Lung (tissue), 12 donors: ENCODE measurements around the gene MEF2D. TPM values are rescaled to one million over a fixed set of nuclear protein-coding genes. Genes with fewer than 3 reads are reported as not detected.
A peak's percentile ranks its signal among the peaks of the same experiment; 100 is the strongest.

Experiments used
- ATAC-seq: fragments of 200-7000 bp; cut with Tn5 transposase; one replicate; pipeline ENCODE4 v1.9.1; 2020; ENCODE audit warnings: moderate number of reproducible peaks; ENCODE audit not compliant: insufficient read depth, low FRiP score
- DNase-seq, 3 donors: peaks; one replicate each; pipeline ENCODE4 v3.0.0-alpha.2; 2013 to 2017
- H3K27ac ChIP-seq, 2 donors: one replicate each; pipeline ENCODE4 v1.5.1; 2013; ENCODE audit warnings: mild to moderate bottlenecking in 2 of 2, moderate library complexity in 2 of 2, control low read depth in 1 of 2, inconsistent platforms in 1 of 2, low read depth in 1 of 2, low read length in 1 of 2
- H3K27me3 ChIP-seq, 3 donors: one replicate each; pipeline ENCODE4 v1.5.1; 2013; ENCODE audit warnings: low read length in 2 of 3; ENCODE audit not compliant: control insufficient read depth in 3 of 3, insufficient read depth in 3 of 3
- H3K36me3 ChIP-seq, 4 donors: one replicate each; pipeline ENCODE4 v1.5.1; 2013; ENCODE audit warnings: low read length in 4 of 4, mild to moderate bottlenecking in 1 of 4, moderate library complexity in 1 of 4; ENCODE audit not compliant: control insufficient read depth in 4 of 4, insufficient read depth in 4 of 4
- H3K4me1 ChIP-seq, 5 donors: one replicate each; pipeline ENCODE4 v1.5.1; 2013; ENCODE audit warnings: low read length in 5 of 5, mild to moderate bottlenecking in 2 of 5, moderate library complexity in 1 of 5; ENCODE audit not compliant: control insufficient read depth in 5 of 5, insufficient read depth in 5 of 5
- H3K4me3 ChIP-seq: one replicate; pipeline ENCODE4 v1.5.1; 2013; ENCODE audit warnings: mild to moderate bottlenecking, control low read depth, moderate library complexity
- H3K9ac ChIP-seq, 2 donors: one replicate each; pipeline ENCODE4 v1.5.1; 2013; ENCODE audit warnings: low read length in 2 of 2, control low read depth in 1 of 2; ENCODE audit not compliant: insufficient read depth in 1 of 2
- H3K9me3 ChIP-seq, 4 donors: one replicate each; pipeline ENCODE4 v1.5.1; 2013; ENCODE audit warnings: low read length in 3 of 4, mild to moderate bottlenecking in 1 of 4, moderate library complexity in 1 of 4; ENCODE audit not compliant: control insufficient read depth in 4 of 4, insufficient read depth in 3 of 4
- CTCF ChIP-seq: IDR thresholded peaks from 2 replicates; pipeline ENCODE4 v1.5.1; 2012; ENCODE audit warnings: mild to moderate bottlenecking; ENCODE audit errors: control extremely low read depth, extremely low read depth
- WGBS, 2 donors: extraction: QIAGEN DNeasy Blood & Tissue Kit; methylation state at CpG; one replicate each; pipeline ENCODE4 v1.1.7; 2013; 5-methylcytosine and 5-hydroxymethylcytosine counted together
- polyA plus RNA-seq, 2 donors: library from polyadenylated mRNA; stranded (reverse); fragments of 200-250 nt; gene quantifications; one replicate each; pipeline ENCODE4 v1.2.1, GENCODE V29; 2013
- total RNA-seq, 2 donors: library from RNA; depleted of rRNA in 1 of 2; stranded (reverse); fragments of >200 nt in 1 of 2; gene quantifications; one replicate each; pipeline ENCODE4 v1.2.1, GENCODE V29; 2014 to 2021
- donor health status: control.
- donor health status: control.
- donor health status: Bipolar disorder and iron deficiency.
- donor health status: healthy.
- donor health status: DM: yes; HTN: yes; CAD: no.

The MEF2D gene
- total and polyA plus RNA-seq, 4 donors = 23.0 to 52.5 (median 23.1) TPM

- peaks cover 0 to 17% (median 4%) of the 10 kb centered on the region in 5 donors for H3K4me1 ChIP-seq
- TF ChIP-seq CTCF = no peak
- no peaks in the 10 kb centered on the region for H3K36me3 ChIP-seq
- no peaks in the 10 kb centered on the region for H3K9me3 ChIP-seq
- H3K27me3 ChIP-seq = peaks cover 7 to 98% (median 93%) of the 10 kb centered on the region in 3 donors
- H3K27ac ChIP-seq = no peak overlapping the region
- no peak for DNase-seq
- WGBS, 2 donors = 14 to 20% methylated on average over 15 of the region's 15 CpGs
- H3K9ac ChIP-seq = no peak overlapping the region
- no peak for ATAC-seq
- H3K4me3 ChIP-seq = no peak overlapping the region
Measured at GRCh38 chr1:156422602-156423091, 77.9 kb downstream of the MEF2D start.

GRCh38 chr1:156421939-156422601, 78.5 kb downstream of the MEF2D start:
- Histone ChIP-seq H3K27me3 (peaks cover 5 to 98% (median 93%) of the 10 kb centered on the region in 3 donors), H3K4me1 (peaks cover 0 to 17% (median 4%) of the 10 kb centered on the region in 5 donors), H3K27ac (no peak overlapping the region), H3K9me3 (no peaks in the 10 kb centered on the region), H3K9ac (no peak overlapping the region), H3K4me3 (no peak overlapping the region), H3K36me3 (no peaks in the 10 kb centered on the region)
- ATAC-seq (no peak), DNase-seq (no peak)
- no peak for TF ChIP-seq CTCF
- 9 to 17% methylated on average over 12 of the region's 12 CpGs for WGBS, 2 donors

- no peak overlapping the region for H3K9ac ChIP-seq
- ATAC-seq (peak; percentile 91), DNase-seq (peak; percentile 70 to 75 (median 70))
- 0 to 2% methylated on average over 55 to 69 of the region's 69 CpGs for WGBS, 2 donors
- no peak overlapping the region for H3K27ac ChIP-seq
- H3K9me3 ChIP-seq = no peaks in the 10 kb centered on the region
- no peak for TF ChIP-seq CTCF
- no peaks in the 10 kb centered on the region for H3K36me3 ChIP-seq
- peaks cover 0 to 99% (median 91%) of the 10 kb centered on the region in 3 donors for H3K27me3 ChIP-seq
- H3K4me1 ChIP-seq = peaks cover 0 to 17% (median 4%) of the 10 kb centered on the region in 5 donors
- H3K4me3 ChIP-seq = no peak overlapping the region
Measured at GRCh38 chr1:156421062-156421938, 79.3 kb downstream of the MEF2D start.
